NCI-H748 treated with DMSO at 0.1 percent for 48 hours (cell line): Measurements from ENCODE around the gene THRB.
A peak's percentile ranks its signal among the peaks of the same experiment; 100 is the strongest.

Source experiments
- DNase-seq: peaks from one replicate; lab custom pipeline; 2025; lab: John Stamatoyannopoulos, UW

The THRB gene

DNA sequence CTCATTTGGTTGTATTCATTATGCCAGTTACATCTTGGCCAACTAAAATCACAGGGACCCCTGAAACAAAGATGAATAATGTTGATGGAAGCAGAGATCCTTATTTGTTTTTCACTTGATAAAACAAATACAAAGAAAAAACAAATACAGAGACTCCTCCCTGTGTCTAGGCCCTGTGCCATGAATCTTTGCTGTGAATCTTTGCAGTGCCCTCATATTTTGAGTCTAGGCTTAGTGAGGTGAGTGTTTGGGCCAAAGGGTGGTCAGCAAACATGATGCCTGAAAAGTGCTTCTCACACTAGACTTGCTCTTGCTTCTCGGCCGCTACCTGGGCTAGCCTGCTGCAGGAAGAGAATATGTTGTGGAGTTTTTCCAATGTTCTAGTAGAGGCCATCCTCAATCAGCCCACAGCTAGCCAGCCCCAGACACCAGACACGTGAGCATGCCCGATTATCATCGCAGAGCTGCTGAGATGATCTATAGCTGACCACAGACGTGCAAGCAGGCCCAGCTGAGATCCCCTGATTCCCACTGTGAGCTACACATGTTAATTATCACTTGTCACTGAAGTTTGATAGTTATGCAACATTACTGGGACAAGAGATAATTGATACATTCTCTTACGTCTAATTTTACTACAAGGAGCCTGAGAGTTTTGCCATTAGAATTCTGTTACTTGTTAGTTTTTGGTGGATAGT, 191.4 kb downstream of the THRB start:
- peak; percentile 3 for DNase-seq

DNA sequence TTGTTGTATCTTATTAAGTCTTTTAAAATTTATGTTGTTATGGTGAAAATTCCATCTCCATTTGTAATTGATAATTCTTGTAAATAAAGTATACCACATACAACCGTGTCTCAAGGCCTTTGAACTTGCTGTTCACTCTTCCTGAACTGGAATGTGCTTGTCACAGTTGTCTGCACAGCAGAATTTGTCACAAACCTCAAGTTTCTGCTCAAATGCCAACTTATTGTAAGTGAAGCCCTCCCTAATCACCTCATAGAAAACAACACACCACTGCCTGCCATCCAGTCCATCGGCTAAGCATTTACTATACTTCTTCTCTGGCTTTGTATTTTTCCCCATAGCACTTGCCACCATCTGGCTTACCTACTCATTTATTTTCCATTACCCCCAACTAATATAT, 192.3 kb downstream of the THRB start:
- DNase-seq: no peak

DNA sequence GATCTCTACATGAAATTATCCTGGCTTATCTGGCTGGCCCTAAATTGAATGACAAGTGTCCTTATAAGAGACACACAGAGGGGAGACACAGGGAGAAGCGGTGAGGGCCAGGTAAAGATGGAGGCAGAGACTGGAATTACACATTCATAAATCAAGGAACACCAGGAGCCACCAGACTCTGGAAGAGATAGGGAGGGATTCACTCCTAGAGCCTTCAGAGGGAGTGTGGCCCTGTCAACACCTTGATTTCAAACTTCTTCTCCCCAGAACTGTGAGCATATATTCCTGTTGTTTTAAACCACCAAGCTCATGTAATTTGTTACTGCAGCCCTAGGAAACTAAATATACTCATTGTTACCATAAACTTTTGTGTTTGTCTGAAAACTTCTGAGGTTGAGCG, 193.7 kb downstream of the THRB start:
- DNase-seq: no peak

DNA sequence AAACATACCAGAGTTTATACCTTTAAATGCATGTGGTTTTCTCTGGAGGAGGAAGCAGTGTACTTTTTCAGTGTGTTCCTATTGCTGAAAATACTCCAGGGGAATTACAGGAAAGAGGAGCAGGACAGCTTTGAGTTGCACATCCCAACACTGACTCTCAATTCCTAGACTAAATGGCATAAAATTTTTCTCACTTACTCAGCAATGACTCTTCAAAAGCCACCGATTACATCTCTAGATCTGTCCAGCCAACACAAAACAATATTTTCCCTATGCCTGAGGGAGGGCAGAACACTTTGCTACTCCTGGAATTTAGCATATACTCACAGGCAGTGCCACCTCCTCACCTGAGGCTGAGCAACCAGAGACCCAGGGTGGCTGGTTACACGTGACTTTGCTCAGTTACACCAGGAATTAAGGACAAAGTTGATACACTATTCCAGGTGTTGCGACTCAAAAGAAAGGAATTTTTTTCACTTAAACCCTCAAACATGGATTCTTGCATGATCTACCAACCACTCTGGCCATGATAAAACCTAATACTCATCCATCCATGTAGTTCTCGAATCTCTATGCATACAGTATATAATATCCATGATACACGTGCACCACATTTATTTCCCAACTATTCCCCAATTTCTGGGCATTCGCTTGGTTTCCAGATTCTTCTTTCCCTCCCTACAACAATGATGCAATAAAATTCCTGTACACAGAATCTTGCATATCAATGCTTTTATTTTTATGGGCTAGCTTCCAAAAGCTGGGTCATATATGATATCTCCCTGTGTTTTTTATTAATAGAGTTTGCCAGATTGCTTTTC, 194.6 kb downstream of the THRB start:
- no peak for DNase-seq

DNA sequence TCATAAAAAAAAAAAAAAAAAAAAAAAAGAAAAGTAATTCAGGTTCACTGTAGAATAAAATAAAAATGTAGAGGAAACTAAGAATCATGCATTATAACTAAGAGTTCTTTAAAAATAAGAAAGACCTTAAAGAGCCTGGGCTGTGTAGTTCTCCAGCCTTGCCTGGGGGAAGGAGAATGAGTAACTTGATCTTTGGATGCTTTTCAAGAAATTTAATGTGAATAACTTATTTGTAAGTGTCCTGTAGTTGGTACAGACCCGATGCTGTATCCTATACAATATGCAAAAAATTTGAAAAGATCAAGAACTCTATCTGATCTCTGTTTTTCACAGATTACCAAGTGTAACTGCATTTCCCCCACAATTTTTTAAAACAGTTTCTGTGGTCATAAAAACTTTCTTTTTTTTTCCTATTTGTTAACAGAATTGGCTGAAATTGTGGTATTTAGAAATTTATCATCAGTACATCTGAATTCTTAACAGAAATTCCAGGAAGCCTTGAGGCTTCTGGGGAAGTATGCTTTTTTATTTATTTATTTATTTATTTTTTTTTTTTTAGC, 195.3 kb downstream of the THRB start:
- DNase-seq: no peak

DNA sequence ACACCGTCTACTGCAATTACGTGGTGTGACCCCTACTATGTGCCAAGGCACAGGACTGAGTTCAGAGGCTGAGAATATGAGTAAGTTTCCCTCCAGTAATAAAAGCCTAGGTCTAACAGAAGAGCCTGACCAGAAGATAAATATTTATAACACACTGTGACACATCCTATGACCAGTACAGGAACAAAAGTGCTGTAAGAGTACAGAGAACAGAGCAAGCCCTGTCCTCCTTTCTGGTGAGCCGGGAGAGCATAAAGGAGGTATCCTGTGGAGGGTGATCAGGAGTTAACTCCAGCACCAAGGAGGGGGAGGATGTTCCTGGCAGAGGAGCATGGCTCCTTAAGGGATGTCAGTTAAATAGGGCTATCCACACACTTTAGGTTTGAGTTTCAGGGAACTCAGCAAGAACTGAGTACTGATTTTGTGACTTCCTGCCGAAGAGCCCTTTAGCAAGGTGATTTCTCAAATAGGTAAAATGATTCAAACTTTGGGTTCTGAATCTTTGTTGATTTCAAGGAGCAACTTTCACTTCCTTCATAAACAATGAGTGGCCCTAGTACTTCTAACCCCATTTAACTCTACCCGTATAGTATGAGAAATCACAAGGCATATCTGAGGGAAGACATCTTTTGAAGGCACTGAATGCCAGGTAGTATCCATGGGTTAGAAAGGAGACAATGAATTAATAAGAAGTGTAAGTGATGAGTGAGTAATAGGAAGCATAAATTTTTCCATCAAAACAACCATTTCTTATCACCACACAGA, 198.0 kb downstream of the THRB start:
- no peak for DNase-seq

DNA sequence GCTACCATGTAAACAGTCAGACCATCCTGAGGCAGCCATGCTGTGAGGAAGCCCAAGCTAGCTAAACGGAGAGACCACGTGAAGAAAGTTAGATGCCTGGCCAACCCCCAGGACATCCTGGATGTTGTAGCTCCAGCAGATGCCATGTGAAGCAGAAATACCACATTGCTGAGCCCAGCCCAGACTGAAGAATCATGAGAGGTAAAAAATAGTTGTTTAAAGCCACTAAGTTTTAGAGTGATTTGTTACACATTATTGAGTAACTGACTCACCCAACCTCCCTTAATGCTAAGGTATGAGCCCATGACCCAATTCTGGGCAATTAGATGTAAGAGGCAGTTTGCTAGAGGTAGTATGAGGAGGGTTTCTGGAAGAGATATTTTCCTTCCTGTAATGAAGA, 200.5 kb downstream of the THRB start:
- DNase-seq: no peak

DNA sequence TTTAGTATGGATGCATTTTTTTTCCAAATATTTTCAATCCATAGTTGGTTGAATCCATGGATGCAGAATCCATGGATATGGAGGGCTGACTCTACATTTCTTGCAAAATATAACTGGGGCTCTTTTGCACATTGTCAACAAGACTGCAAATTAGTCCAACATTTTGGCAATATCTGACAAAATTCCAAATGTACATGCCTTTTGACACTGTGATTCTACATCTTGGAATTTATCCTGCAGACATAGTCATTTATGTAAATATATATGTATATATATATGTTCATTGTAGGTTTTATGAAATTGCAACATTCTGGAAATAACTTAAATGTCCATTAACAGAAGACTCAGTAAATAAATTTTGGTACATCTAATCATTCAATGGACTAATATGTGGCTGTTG, 203.0 kb downstream of the THRB start:
- no peak for DNase-seq

DNA sequence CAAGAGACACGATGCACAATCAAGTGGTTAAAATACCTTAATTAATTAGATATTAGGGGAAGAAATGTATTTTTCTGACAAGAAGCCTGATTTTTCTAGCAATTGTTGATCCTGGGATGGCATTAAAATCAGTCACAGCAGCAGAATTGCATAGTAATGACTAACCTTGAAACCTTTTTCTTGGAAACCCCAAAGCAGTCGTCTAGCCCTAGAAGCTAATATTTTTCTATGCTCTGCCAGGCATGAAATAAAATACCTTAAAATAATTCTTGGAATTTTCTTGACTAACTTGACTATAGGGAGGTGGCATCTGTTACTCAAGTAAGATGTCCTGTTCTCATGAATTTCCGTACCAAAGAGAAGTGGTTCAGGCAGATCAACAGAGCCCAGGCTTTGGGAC, 204.1 kb downstream of the THRB start:
- no peak for DNase-seq

DNA sequence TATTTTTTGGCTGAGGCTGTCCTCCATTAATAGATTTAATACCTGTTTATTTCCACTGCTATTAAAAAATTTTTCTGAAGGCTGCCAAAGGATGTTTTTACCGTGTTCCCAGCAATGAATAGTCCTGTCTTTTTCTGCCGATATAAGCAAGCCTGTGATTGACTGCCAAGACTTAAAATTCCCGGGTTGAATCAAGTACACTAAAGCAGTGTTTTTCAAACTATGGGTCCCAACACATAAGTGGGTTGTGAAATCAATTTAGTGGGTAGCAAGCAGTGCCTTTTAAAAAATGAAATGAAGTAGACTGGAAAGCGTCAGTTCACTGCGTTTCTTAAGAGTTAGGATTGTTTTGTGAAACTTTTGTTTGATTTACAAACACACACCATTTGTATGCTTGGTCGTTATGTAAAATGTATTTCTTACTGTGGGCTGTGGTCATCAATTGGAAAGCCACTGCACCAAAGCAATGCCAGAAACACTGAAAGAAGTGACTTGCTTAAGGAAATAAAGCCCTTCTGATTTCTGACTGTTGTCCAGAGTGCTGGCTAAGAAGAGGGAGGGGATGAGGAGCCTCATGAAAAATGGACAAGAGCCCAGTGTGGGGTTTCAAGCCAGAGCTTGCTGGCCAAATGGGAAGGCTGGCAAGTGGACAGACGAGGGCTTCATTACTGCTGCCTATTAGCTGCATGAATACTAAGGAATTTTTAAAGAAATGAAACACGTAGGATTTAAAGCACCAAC, 206.0 kb downstream of the THRB start:
- no peak for DNase-seq

DNA sequence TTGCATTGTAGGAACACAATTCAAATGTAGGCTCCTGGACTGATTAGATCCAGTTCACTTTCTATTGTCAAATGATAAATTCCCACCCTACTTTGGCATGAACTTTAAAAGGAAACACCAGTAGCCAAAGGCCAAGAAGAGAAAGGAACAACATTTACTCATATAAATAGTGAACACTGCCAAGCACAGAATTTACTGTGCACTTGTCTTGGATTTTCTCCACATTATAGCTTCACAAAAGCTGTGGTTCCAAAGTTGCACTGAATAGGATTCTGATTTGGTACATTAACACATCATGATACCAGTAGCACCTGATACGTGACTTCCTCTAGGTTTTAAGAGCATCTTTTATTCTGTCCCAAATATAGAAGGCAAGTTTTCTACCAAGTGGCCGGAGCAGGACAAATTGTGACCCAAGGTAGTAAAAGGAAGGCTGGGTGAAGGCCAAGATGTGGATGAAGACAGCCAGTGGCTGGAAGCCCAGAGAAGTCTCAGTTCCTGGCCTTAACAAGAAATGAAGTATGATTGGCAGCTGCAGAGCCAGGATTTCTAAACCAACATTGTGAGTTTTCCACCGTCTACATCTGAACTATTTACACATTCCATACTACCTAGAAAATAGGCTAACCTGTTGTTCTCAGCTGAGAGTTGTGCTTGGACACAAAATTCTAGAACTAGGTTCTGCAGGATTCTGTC, 206.7 kb downstream of the THRB start:
- no peak for DNase-seq

DNA sequence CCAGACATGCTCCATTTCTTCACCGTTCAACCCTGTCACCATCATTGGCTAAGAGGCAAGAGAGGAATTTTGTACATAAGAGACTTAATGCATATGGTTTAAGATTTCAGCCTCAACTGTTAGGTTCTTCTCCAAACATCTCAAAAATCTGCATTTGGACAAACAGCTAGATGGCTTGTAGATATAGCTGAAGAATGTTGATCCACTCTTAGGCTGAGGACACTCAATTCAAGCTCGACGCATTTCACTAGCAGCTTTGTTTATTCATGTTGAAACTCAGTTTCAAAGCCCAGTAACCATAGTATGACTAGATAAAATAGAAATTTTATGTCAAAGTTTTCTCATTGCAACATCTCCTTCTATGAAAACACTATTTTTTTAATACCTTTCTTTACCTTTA, 208.2 kb downstream of the THRB start:
- no peak for DNase-seq

DNA sequence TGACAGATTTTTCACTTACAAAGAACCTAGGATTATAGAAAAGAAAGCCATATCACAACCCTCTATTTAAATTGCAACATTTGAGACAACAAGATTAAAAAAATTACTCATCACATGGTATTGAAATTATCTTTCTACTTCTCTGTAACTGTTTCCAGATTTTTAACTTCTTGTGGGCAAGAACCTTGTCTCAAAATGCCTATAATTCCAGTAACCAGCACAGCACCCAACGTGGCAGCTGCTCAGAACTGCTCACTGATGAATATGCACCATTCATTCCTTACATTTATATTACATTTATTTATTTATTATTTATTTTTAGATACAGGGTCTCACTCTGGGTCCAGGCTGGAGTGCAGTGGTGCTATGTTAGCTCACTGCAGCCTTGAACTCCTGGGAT, 216.1 kb downstream of the THRB start:
- DNase-seq: no peak

DNA sequence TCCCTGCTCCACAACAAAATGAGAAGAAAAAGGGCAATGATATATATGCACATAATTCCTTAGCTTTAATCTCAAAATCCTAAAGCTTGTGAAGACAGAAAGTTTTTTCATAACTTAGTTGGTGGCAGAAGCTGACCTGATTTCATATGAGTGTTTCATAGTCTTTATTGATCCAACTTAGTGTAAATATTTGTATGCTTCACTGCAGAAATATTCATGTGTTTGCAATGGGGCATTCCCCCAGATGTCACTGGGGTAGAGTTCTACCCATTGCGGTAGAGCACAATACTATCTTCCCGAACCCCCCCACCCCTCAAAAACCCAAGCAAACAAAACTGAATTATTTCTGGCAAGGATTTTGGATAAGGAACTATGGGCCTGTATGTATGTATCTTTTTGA, 221.2 kb downstream of the THRB start:
- no peak for DNase-seq

DNA sequence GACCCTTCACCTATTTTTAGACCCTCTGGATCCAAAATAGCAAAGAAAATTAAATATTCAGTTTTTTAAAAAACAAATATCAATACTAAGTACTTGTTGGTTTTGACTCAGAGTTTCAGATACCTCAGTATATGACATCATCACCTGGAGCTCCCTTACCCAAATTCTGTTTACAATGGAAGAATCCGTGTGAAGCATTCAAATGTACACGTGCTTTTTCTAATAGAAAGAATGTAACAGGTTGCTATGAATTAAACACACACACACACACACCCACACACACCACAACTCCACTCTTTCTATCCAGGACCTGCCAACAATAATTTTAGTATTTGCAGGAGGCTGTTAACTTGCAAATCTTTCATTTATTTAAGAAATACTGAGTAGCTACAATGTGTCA, 221.8 kb downstream of the THRB start:
- no peak for DNase-seq

DNA sequence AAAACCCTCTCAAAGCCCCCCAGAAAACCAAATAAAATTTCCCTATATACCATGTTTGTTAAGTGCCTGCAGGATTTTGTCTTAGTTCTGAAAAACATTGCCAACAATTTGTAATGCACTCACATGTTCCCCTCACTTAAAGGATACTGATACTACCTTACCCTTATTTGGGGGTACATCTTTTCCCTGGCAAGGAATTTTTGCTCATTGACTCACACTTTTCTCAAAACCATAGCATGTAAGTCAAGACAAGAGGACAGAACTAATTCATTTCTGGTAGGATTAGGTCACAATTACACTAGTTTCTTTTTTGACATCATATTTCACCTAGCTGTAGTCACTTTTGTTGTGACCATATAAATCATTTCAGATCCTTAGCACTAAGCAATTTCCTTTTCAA, 222.2 kb downstream of the THRB start:
- no peak for DNase-seq

DNA sequence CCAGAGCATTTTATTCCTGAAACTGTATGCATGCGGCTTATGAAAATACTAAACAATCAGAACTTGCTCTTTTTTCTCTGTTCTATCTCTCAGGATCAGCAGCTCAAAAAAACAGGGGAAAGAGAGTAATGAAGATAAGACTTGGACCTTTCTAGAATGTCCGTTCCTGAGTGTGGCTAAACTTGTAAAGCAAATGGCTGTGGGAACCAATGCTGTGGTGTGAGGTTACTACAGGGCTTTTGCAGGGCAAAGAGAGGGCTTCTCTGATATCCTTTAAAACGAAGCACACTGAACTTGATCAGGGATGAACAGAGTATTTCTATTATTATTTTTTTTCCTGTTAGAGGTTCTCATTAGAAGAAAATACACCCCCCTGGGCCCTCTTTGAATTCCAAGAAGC, 223.4 kb downstream of the THRB start:
- no peak for DNase-seq

DNA sequence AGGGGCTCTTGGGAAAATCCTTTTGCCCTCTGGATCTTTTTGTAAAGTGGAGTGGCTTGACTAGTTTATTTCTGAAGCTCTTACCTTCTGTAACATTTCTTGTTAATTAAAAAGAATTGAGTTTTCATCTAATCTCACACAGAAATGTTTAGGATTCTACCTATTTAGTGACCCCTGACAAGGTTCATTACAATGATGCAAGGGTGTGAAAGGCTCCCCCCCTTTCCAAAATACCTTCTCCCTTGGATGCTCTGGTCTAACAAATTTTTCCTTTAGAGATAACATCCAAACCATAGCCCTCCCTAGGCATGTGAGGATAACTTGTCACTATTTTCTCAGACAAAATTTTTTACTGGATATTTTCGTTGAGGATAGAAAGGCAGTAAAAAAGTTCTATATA, 223.9 kb downstream of the THRB start:
- DNase-seq: no peak

DNA sequence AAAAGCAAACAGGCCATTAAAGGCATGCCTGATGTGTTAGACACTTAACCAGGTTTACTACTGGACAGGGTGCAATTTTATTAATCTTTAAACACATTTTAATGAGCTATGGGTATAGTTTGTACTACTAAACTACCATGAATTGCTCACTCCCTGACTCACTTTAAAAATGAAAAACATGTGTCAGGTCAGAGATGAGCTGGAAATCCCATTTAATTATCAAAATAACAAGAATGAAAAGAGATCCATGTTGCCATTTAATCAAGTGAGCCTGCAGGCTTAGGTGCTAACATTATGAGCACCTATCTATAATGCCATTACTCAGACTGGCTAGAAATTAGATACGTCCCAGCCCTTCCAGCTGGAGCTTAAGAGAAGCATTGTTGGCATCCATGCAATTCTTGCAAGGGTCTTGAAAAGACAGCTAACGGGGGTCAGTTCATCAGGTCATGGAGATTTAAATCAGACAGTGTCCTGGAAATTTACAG, 224.4 kb downstream of the THRB start:
- no peak for DNase-seq

DNA sequence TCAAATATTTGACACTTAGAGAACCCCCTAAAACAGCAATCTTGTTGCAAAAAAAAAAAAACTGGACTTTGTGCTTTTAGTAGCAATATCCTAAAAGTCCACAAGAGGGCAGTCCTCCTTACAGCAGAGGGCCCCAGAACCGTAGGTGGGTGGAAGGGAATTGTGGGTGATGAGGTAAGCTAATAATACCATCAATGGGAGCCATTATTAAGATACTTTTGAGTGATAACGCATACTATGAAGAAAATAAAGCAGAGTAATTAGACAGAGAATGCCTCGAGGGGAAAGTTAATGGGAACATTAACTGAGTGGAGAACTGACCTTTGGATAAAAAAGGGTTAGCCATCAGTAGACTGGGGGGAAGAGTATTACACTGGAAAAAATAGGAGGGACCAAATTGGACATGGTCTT, 229.9 kb downstream of the THRB start:
- DNase-seq: peak; percentile 4

DNA sequence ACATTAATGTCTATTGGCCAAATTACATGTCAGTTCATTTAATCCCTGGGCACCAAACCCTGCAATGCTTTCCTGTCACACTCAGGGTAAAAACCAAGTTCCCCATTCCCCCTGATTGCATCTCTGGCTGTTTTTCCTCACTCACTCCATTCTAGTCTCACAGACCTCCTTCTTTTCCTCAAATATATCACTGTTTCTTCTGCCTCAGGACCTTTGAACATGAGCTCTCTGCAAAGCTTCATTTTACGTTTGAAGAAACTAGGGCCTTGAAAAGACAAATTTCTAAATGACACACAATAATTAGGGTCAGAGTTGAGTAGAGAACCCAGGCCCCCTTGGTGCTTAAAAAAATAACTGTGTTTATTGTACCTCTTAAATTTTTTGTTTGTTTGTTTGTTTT, 230.6 kb downstream of the THRB start:
- DNase-seq: no peak
